OCI-LY1 (cell line): ENCODE measurements around the gene TMPRSS7.

Source experiments
- H2AFZ ChIP-seq: fragments of 200-600 bp; sonication (generic), shearing (Covaris generic); 2 replicates; pipeline ENCODE4 v1.6.0; 2014; ENCODE audit warnings: antibody characterized with exemption, mild to moderate bottlenecking, low read length
- H3F3A ChIP-seq: fragments of 200-600 bp; sonication (generic), shearing (Covaris generic); 2 replicates; pipeline ENCODE4 v1.6.0; 2014; ENCODE audit warnings: mild to moderate bottlenecking, antibody characterized with exemption, low read length, moderate library complexity; ENCODE audit not compliant: insufficient read depth
- H3K27ac ChIP-seq: fragments of 200-600 bp; sonication (generic); 2 replicates; pipeline ENCODE4 v1.5.1; 2014; ENCODE audit warnings: low read length, mixed run types, mild to moderate bottlenecking, low read depth; ENCODE audit not compliant: poor library complexity, severe bottlenecking
- H3K27me3 ChIP-seq: fragments of 200-600 bp; sonication (generic); 2 replicates; pipeline ENCODE4 v1.6.0; 2014; ENCODE audit warnings: antibody characterized with exemption, mild to moderate bottlenecking, low read length, moderate library complexity; ENCODE audit not compliant: insufficient read depth
- H3K36me3 ChIP-seq: fragments of 200-600 bp; sonication (generic); 2 replicates; pipeline ENCODE4 v1.6.1; 2014; ENCODE audit warnings: mild to moderate bottlenecking, antibody characterized with exemption, low read length, moderate library complexity, mixed read lengths; ENCODE audit not compliant: insufficient read depth
- H3K4me1 ChIP-seq: fragments of 200-600 bp; sonication (generic); 2 replicates; pipeline ENCODE4 v1.5.1; 2014; ENCODE audit warnings: mild to moderate bottlenecking, low read length, moderate library complexity; ENCODE audit not compliant: insufficient read depth, severe bottlenecking
- H3K4me2 ChIP-seq: fragments of 200-600 bp; sonication (generic), shearing (Covaris generic); 2 replicates; pipeline ENCODE4 v1.6.1; 2014; ENCODE audit warnings: low read length
- H3K4me3 ChIP-seq: fragments of 200-600 bp; sonication (generic); 2 replicates; pipeline ENCODE4 v1.5.1; 2014; ENCODE audit warnings: low read length, low read depth, mild to moderate bottlenecking, mixed read lengths; ENCODE audit not compliant: poor library complexity, severe bottlenecking
- H3K79me2 ChIP-seq: fragments of 200-600 bp; shearing (Covaris generic); 2 replicates; pipeline ENCODE4 v1.6.1; 2016; ENCODE audit warnings: mixed run types, low read length, mixed read lengths; ENCODE audit not compliant: insufficient read depth
- H3K9ac ChIP-seq: fragments of 200-600 bp; sonication (generic), shearing (Covaris generic); 2 replicates; pipeline ENCODE4 v1.6.1; 2014; ENCODE audit warnings: mild to moderate bottlenecking, low read length, mixed read lengths
- H3K9me2 ChIP-seq: fragments of 200-600 bp; sonication (generic), shearing (Covaris generic); 2 replicates; pipeline ENCODE4 v1.6.1; 2014; ENCODE audit warnings: low read depth, mild to moderate bottlenecking, low read length, mixed read lengths
- H3K9me3 ChIP-seq: fragments of 200-600 bp; shearing (Covaris generic); 2 replicates; pipeline ENCODE4 v1.6.1; 2014; ENCODE audit warnings: low read length, mixed read lengths
- H4K20me1 ChIP-seq: fragments of 200-600 bp; sonication (generic), shearing (Covaris generic); 2 replicates; pipeline ENCODE4 v1.6.0; 2016; ENCODE audit warnings: mild to moderate bottlenecking, low read length; ENCODE audit not compliant: insufficient read depth
- EZH2 ChIP-seq: fragments of 200-600 bp; sonication (generic), shearing (Covaris generic); IDR thresholded peaks from 2 replicates; pipeline ENCODE4 v1.8.0; 2017; ENCODE audit warnings: borderline replicate concordance, mixed run types, mild to moderate bottlenecking, antibody characterized with exemption, low read length, moderate library complexity, mixed read lengths
- TF ChIP-seq, protein P1 (sequence below): fragments of 200-600 bp; sonication (generic), shearing (Covaris generic); IDR thresholded peaks from 2 replicates; pipeline ENCODE4 v1.5.1; 2017; ENCODE audit warnings: mild to moderate bottlenecking, antibody characterized with exemption, low read length, moderate library complexity, mixed read lengths

TMPRSS7 gene, protein sequence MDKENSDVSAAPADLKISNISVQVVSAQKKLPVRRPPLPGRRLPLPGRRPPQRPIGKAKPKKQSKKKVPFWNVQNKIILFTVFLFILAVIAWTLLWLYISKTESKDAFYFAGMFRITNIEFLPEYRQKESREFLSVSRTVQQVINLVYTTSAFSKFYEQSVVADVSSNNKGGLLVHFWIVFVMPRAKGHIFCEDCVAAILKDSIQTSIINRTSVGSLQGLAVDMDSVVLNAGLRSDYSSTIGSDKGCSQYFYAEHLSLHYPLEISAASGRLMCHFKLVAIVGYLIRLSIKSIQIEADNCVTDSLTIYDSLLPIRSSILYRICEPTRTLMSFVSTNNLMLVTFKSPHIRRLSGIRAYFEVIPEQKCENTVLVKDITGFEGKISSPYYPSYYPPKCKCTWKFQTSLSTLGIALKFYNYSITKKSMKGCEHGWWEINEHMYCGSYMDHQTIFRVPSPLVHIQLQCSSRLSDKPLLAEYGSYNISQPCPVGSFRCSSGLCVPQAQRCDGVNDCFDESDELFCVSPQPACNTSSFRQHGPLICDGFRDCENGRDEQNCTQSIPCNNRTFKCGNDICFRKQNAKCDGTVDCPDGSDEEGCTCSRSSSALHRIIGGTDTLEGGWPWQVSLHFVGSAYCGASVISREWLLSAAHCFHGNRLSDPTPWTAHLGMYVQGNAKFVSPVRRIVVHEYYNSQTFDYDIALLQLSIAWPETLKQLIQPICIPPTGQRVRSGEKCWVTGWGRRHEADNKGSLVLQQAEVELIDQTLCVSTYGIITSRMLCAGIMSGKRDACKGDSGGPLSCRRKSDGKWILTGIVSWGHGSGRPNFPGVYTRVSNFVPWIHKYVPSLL

DNA sequence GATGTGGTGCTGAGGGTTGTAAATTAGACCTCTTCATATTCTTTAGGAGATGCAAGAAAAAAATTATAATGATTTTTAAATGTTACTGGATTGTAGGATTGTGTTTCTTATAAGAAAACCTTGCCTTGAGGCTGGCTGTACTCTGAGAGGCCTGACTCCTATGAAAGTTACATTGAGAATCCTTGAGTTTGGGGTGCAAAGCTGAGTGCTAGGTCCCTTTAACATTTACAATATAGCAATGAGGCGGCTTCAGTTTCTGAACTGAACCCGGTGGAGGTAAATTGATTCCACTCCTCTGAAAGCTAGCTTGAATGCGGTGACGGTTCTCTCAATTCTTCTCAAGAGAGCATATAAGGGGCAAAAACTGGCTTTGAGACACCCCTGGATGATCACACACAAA, at the start of gene TMPRSS7:
TSS of gene TMPRSS7 (plus strand) at position 301 of the 400 bp plus-strand sequence. CDS start 110 bp downstream, outside the sequence.
- Histone ChIP-seq H3K27ac (no peak within 1 kb of the TSS), H3K79me2 (no peaks in the 10 kb centered on the region), H3K9ac (no peak within 1 kb of the TSS), H2AFZ (no peak within 1 kb of the TSS), H3K27me3 (no peaks in the 10 kb centered on the region), H3K4me3 (no peak within 1 kb of the TSS), H3K4me1 (peaks cover 10% of the 10 kb centered on the region), H4K20me1 (no peaks in the 10 kb centered on the region), H3K9me3 (no peaks in the 10 kb centered on the region), H3K36me3 (no peaks in the 10 kb centered on the region), H3K4me2 (no peak within 1 kb of the TSS), H3K9me2 (no peaks in the 10 kb centered on the region), H3F3A (no peaks in the 10 kb centered on the region)
- TF ChIP-seq EZH2, result no peak
- TF ChIP-seq, protein P1, sequence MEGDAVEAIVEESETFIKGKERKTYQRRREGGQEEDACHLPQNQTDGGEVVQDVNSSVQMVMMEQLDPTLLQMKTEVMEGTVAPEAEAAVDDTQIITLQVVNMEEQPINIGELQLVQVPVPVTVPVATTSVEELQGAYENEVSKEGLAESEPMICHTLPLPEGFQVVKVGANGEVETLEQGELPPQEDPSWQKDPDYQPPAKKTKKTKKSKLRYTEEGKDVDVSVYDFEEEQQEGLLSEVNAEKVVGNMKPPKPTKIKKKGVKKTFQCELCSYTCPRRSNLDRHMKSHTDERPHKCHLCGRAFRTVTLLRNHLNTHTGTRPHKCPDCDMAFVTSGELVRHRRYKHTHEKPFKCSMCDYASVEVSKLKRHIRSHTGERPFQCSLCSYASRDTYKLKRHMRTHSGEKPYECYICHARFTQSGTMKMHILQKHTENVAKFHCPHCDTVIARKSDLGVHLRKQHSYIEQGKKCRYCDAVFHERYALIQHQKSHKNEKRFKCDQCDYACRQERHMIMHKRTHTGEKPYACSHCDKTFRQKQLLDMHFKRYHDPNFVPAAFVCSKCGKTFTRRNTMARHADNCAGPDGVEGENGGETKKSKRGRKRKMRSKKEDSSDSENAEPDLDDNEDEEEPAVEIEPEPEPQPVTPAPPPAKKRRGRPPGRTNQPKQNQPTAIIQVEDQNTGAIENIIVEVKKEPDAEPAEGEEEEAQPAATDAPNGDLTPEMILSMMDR, result no peak

DNA sequence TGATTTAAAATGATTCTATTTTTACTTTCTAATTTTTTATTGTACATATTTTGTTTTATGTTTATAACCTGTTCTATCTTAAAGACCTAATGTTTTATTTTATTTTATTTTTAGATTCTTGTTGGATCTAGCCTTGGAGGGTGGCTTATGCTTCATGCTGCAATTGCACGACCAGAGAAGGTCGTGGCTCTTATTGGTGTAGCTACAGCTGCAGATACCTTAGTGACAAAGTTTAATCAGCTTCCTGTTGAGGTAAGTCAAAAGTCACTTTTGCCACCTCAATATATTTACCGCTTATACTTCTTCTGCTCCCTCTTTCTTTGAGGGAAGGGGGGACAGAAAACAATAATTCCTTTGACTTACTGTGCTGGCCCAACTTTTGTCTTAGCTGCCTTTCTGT, 47.7 kb upstream of the TMPRSS7 start:
- Histone ChIP-seq H3K79me2 (peaks cover 9% of the 10 kb centered on the region; the same call in 1 of the 2 replicates), H4K20me1 (no peaks in the 10 kb centered on the region), H3K9me3 (no peaks in the 10 kb centered on the region), H3K9ac (no peak overlapping the region), H3K27me3 (no peaks in the 10 kb centered on the region), H3K9me2 (no peaks in the 10 kb centered on the region), H3K27ac (no peak overlapping the region), H3K4me1 (peaks cover 3% of the 10 kb centered on the region), H3K4me3 (no peak overlapping the region), H3K36me3 (peaks cover 44% of the 10 kb centered on the region), H3K4me2 (no peak overlapping the region), H3F3A (no peaks in the 10 kb centered on the region), H2AFZ (no peak overlapping the region)
- TF ChIP-seq, protein P1, result no peak
- no peak for TF ChIP-seq EZH2

DNA sequence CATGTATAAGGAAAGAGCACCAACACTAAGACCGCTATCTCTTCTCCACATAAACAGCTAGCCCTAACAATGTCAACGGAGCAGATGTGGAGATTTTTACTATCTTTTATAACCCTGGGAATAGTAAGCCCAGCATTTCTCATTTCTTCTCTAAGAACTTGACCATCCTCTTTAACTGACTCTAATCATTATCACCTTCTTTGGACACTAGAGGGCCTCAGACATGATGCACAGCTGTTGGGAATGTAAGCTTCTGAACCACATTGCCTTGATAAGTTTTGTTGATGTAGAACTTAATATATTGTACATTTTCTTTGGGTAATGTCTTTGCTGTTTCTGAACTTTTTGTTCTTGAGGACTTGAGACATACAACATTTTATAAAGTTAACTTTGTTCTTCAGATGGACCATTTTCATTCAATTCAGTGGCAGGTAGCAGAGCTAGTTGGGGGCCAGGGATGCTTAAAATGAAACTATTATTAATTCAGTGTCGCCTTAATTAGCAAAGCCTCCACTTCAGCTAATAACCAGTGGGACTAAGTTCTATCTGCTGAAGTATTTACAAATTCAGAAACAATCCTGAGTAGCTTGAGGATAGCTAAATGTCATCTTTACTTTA, 45.4 kb upstream of the TMPRSS7 start:
- no peak overlapping the region for H3K4me2 ChIP-seq
- no peaks in the 10 kb centered on the region for H3K9me3 ChIP-seq
- no peaks in the 10 kb centered on the region for H3K27me3 ChIP-seq
- H3K36me3 ChIP-seq, result peaks cover 40% of the 10 kb centered on the region
- H3K27ac ChIP-seq, result no peak overlapping the region
- TF ChIP-seq EZH2, result no peak
- TF ChIP-seq, protein P1, result peak; percentile 78
- H3K79me2 ChIP-seq, result no peaks in the 10 kb centered on the region
- no peaks in the 10 kb centered on the region for H3K9me2 ChIP-seq
- H4K20me1 ChIP-seq, result no peaks in the 10 kb centered on the region
- H3K4me1 ChIP-seq, result no peaks in the 10 kb centered on the region
- H3F3A ChIP-seq, result no peaks in the 10 kb centered on the region
- no peak overlapping the region for H3K9ac ChIP-seq
- H3K4me3 ChIP-seq, result no peak overlapping the region
- no peak overlapping the region for H2AFZ ChIP-seq
